B cell (primary cell): Measurements from ENCODE around the gene KCNQ2. TPM values are rescaled to one million over a fixed set of nuclear protein-coding genes. Genes with fewer than 3 reads are reported as not detected.

Experiments used
- ATAC-seq: fragments of 200-7000 bp; cut with Tn5 transposase; one replicate; pipeline ENCODE4 v1.10.0; 2021; ENCODE audit warnings: low read depth, mild to moderate bottlenecking, moderate number of reproducible peaks, moderate library complexity
- CTCF ChIA-PET: fragments of 350-600 bp; sonication (Branson Sonifier 250); formaldehyde crosslinking; loops from one replicate; lab custom pipeline; 2021; ENCODE audit warnings: antibody characterized with exemption, inconsistent platforms; lab: Charles Lee
- POLR2A ChIA-PET: fragments of 350-600 bp; sonication (Branson Sonifier 250); formaldehyde crosslinking; loops from one replicate; lab custom pipeline; 2021; ENCODE audit warnings: antibody characterized with exemption; lab: Charles Lee
- DNase-seq: peaks from one replicate; pipeline ENCODE4 v3.0.0; 2013
- H2AFZ ChIP-seq: 2 replicates; pipeline ENCODE4 v1.6.1; 2012; ENCODE audit warnings: mild to moderate bottlenecking, low read depth, low read length; ENCODE audit not compliant: insufficient read depth, poor library complexity, severe bottlenecking
- H3K27ac ChIP-seq, 2 donors: 1 replicate in 1 of 2; 2 replicates in 1 of 2; pipeline ENCODE4 v1.5.1; 2012 to 2013; ENCODE audit warnings: low read length in 2 of 2, mild to moderate bottlenecking in 2 of 2, moderate library complexity in 1 of 2
- H3K27me3 ChIP-seq, 4 experiments: fragments of 200-600 bp in 1 of 4; sonication (generic) in 1 of 4; replicated peaks in 1 of 4; 1 replicate in 2 of 4; 2 replicates in 2 of 4; pipeline versions ENCODE4 v1.6.1 to v1.7.0; 2013 to 2016; ENCODE audit warnings: low read length in 3 of 4, mild to moderate bottlenecking in 2 of 4, mixed read lengths in 1 of 4, moderate library complexity in 1 of 4; ENCODE audit not compliant: insufficient read depth in 4 of 4, control insufficient read depth in 3 of 4; ENCODE audit errors: control extremely low read depth in 1 of 4
- H3K36me3 ChIP-seq, 2 experiments: replicated peaks in 1 of 2; 1 replicate in 1 of 2; 2 replicates in 1 of 2; pipeline versions ENCODE4 v1.6.1 to v1.7.1; 2013; ENCODE audit warnings: low read length in 1 of 2; ENCODE audit not compliant: insufficient read depth in 2 of 2, control insufficient read depth in 1 of 2; ENCODE audit errors: control extremely low read depth in 1 of 2, extremely low read depth in 1 of 2
- H3K4me1 ChIP-seq, 2 donors: fragments of 200-600 bp in 1 of 2; sonication (generic) in 1 of 2; 1 replicate in 1 of 2; 2 replicates in 1 of 2; pipeline versions ENCODE4 v1.5.1 to v1.6.1; 2013 to 2017; ENCODE audit warnings: low read length in 2 of 2; ENCODE audit not compliant: control insufficient read depth in 2 of 2, insufficient read depth in 2 of 2
- H3K4me2 ChIP-seq: replicated peaks from 2 replicates; pipeline ENCODE3; 2012; ENCODE audit warnings: mild to moderate bottlenecking, low read depth, low read length; ENCODE audit not compliant: poor library complexity, severe bottlenecking
- H3K4me3 ChIP-seq, 5 experiments: fragments of 200-600 bp in 1 of 5; sonication (generic) in 1 of 5; 1 replicate in 3 of 5; 2 replicates in 2 of 5; pipeline versions ENCODE4 v1.5.1 to v1.7.0; 2011 to 2016; ENCODE audit warnings: low read length in 4 of 5, mild to moderate bottlenecking in 4 of 5, low read depth in 2 of 5, control low read depth in 1 of 5, moderate library complexity in 1 of 5; ENCODE audit not compliant: insufficient read depth in 1 of 5; ENCODE audit errors: control extremely low read depth in 1 of 5, extremely low read depth in 1 of 5
- H3K79me2 ChIP-seq: fragments of 200-600 bp; sonication (generic); one replicate; pipeline ENCODE4 v1.6.0; 2016; ENCODE audit warnings: low read length; ENCODE audit not compliant: control insufficient read depth, insufficient read depth
- H3K9ac ChIP-seq: fragments of 200-600 bp; sonication (generic); 2 replicates; pipeline ENCODE4 v1.6.1; 2017; ENCODE audit warnings: mild to moderate bottlenecking, low read length, moderate library complexity
- H3K9me3 ChIP-seq, 3 donors: one replicate each; pipeline versions ENCODE4 v1.6.1 to v1.7.1; 2013; ENCODE audit warnings: low read length in 2 of 3; ENCODE audit not compliant: control insufficient read depth in 2 of 3, insufficient read depth in 1 of 3; ENCODE audit errors: control extremely low read depth in 1 of 3
- H4K20me1 ChIP-seq: 2 replicates; pipeline ENCODE4 v1.6.0; 2012; ENCODE audit warnings: mild to moderate bottlenecking, low read length; ENCODE audit not compliant: insufficient read depth, control insufficient read depth, poor library complexity, severe bottlenecking
- H3K27ac Mint-ChIP-seq: one replicate; pipeline ENCODE4 v1.8.0; 2021; ENCODE audit warnings: mixed read lengths
- H3K27me3 Mint-ChIP-seq: one replicate; pipeline ENCODE4 v1.8.0; 2021; ENCODE audit warnings: mixed read lengths
- H3K4me1 Mint-ChIP-seq: one replicate; pipeline ENCODE4 v1.8.0; 2021; ENCODE audit warnings: mixed read lengths
- H3K4me3 Mint-ChIP-seq: one replicate; pipeline ENCODE4 v1.8.0; 2021; ENCODE audit warnings: mixed read lengths
- H3K9me3 Mint-ChIP-seq: one replicate; pipeline ENCODE4 v1.8.0; 2022; ENCODE audit warnings: mixed read lengths; ENCODE audit not compliant: insufficient read depth
- CTCF ChIP-seq: fragments of 200-600 bp; IDR thresholded peaks from one replicate; pipeline ENCODE4 v1.8.0; 2022; ENCODE audit warnings: antibody characterized with exemption, mild to moderate bottlenecking
- EZH2 ChIP-seq: IDR thresholded peaks from 2 replicates; pipeline ENCODE4 v1.6.1; 2012; ENCODE audit warnings: borderline replicate concordance, low read depth, mild to moderate bottlenecking, moderate library complexity, low read length; ENCODE audit not compliant: insufficient read depth, poor library complexity, severe bottlenecking
- WGBS: methylation state at CpG from one replicate; pipeline ENCODE4 v1.1.5; 2013; ENCODE audit warnings: missing lambda C conversion rate; ENCODE audit not compliant: insufficient coverage; 5-methylcytosine and 5-hydroxymethylcytosine counted together
- intact Hi-C: fragments of 100-400 bp; cut with micrococcal nuclease; formaldehyde crosslinking; loops from one replicate; pipeline ENCODE4 v1.10.0; 2022
- polyA plus RNA-seq: library from polyadenylated mRNA; depleted of rRNA; stranded (reverse); fragments of >200 nt; gene quantifications from 2 replicates; pipeline ENCODE4 v1.2.3, GENCODE V29; 2012
- total RNA-seq, 2 donors: library from RNA; stranded (reverse); fragments of 120-200 nt in 1 of 2; gene quantifications; 1 replicate in 1 of 2; 2 replicates in 1 of 2; pipeline versions ENCODE4 v1.2.3 to v1.2.4, GENCODE V29; 2013 to 2022

KCNQ2 gene
- total and polyA plus RNA-seq, 2 donors (not counting 1 experiment from before 2014, with no cell fraction given): 0.12 TPM; not detected in 1

- POLR2A ChIA-PET: no interaction called here
- intact Hi-C loops: no loop called here
- H3K9ac ChIP-seq: no peak overlapping the region
- H3K4me1 ChIP-seq: peaks cover 14 to 19% of the 10 kb centered on the region in 2 donors
- no peaks in the 10 kb centered on the region for H3K36me3 ChIP-seq
- H3K4me1 Mint-ChIP-seq: peaks cover 7% of the 10 kb centered on the region
- TF ChIP-seq CTCF (no peak), EZH2 (no peak)
- peaks cover 0 to 5% (median 0%) of the 10 kb centered on the region in 3 donors for H3K9me3 ChIP-seq
- no peaks in the 10 kb centered on the region for H3K79me2 ChIP-seq
- 87% methylated on average over 7 of the region's 7 CpGs for WGBS
- ATAC-seq (no peak), DNase-seq (no peak)
- H4K20me1 ChIP-seq: no peaks in the 10 kb centered on the region
- H2AFZ ChIP-seq: no peak overlapping the region
- H3K9me3 Mint-ChIP-seq: peaks cover 2% of the 10 kb centered on the region
- H3K4me3 Mint-ChIP-seq: no peak overlapping the region
- peaks cover 11% of the 10 kb centered on the region for H3K27me3 Mint-ChIP-seq
- CTCF ChIA-PET: interaction anchor here (0.8 to 1.6 kb wide), 3 partner anchors 9 to 479 kb away, joined by 3 to 5 read pairs (median 4); no protein-coding TSS in a partner anchor
- no peak overlapping the region for H3K27ac ChIP-seq
- H3K27ac Mint-ChIP-seq: no peak overlapping the region
- H3K27me3 ChIP-seq: peaks cover 0 to 38% (median 14%) of the 10 kb centered on the region in 4 experiments
- H3K4me2 ChIP-seq: no peak overlapping the region
- H3K4me3 ChIP-seq: no peak overlapping the region
Measured at GRCh38 chr20:63494084-63494419, 21.6 kb upstream of the KCNQ2 start.

- H3K36me3 ChIP-seq: no peaks in the 10 kb centered on the region
- H3K4me3 ChIP-seq: no peak overlapping the region
- H3K27me3 ChIP-seq: peaks cover 0 to 42% (median 15%) of the 10 kb centered on the region in 4 experiments
- peaks cover 17 to 19% of the 10 kb centered on the region in 2 donors for H3K4me1 ChIP-seq
- H3K4me2 ChIP-seq: no peak overlapping the region
- peaks cover 11% of the 10 kb centered on the region for H3K27me3 Mint-ChIP-seq
- H3K27ac ChIP-seq: no peak overlapping the region
- H3K4me1 Mint-ChIP-seq: peaks cover 7% of the 10 kb centered on the region
- ATAC-seq (no peak), DNase-seq (no peak)
- POLR2A ChIA-PET: interaction anchor here (0.5 kb wide), 1 partner anchor 523 kb away, joined by 4 read pairs; no protein-coding TSS in a partner anchor
- H3K9ac ChIP-seq: no peak overlapping the region
- H4K20me1 ChIP-seq: no peaks in the 10 kb centered on the region
- peaks cover 0 to 8% (median 0%) of the 10 kb centered on the region in 3 donors for H3K9me3 ChIP-seq
- 64% methylated on average over 13 of the region's 13 CpGs for WGBS
- H3K9me3 Mint-ChIP-seq: peaks cover 2% of the 10 kb centered on the region
- CTCF ChIA-PET: interaction anchor here (0.8 to 1.6 kb wide), 3 partner anchors 10 to 480 kb away, joined by 3 to 5 read pairs (median 4); no protein-coding TSS in a partner anchor
- TF ChIP-seq EZH2 (no peak), CTCF (no peak)
- H3K27ac Mint-ChIP-seq: no peak overlapping the region
- H3K4me3 Mint-ChIP-seq: no peak overlapping the region
- no peaks in the 10 kb centered on the region for H3K79me2 ChIP-seq
- H2AFZ ChIP-seq: no peak overlapping the region
- intact Hi-C loops: no loop called here
Measured at GRCh38 chr20:63493563-63494020, 21.1 kb upstream of the KCNQ2 start.
